IPS-15b (cell line): ENCODE data around the gene C11orf97.
A peak's percentile ranks its signal among the peaks of the same experiment; 100 is the strongest.

Source experiments
- H3K27me3 ChIP-seq: one replicate; pipeline ENCODE4 v1.6.1; 2013; ENCODE audit warnings: low read length; ENCODE audit not compliant: control insufficient read depth, insufficient read depth
- H3K36me3 ChIP-seq: one replicate; pipeline ENCODE4 v1.6.1; 2013; ENCODE audit warnings: low read length; ENCODE audit not compliant: control insufficient read depth, insufficient read depth
- H3K4me1 ChIP-seq: one replicate; pipeline ENCODE4 v1.6.1; 2013; ENCODE audit warnings: mild to moderate bottlenecking, low read length; ENCODE audit not compliant: control insufficient read depth, insufficient read depth
- H3K4me3 ChIP-seq: one replicate; pipeline ENCODE4 v1.5.1; 2013; ENCODE audit warnings: low read depth, low read length
- H3K9ac ChIP-seq: one replicate; pipeline ENCODE4 v1.6.1; 2013; ENCODE audit warnings: low read depth, mild to moderate bottlenecking, low read length
- H3K9me3 ChIP-seq: one replicate; pipeline ENCODE4 v1.6.1; 2013; ENCODE audit warnings: mild to moderate bottlenecking, low read length; ENCODE audit not compliant: control insufficient read depth, insufficient read depth

C11orf97 gene

GRCh38 chr11:94511932-94512781, at the start of gene C11orf97:
TSS of gene C11orf97 (plus strand) at chr11:94512461. CDS start at chr11:94512529, 68 bp downstream.
- no peaks in the 10 kb centered on the region for H3K36me3 ChIP-seq
- no peaks in the 10 kb centered on the region for H3K9me3 ChIP-seq
- peak within 1 kb of the TSS; percentile 55 for H3K4me3 ChIP-seq
- H3K27me3 ChIP-seq: peaks cover 31% of the 10 kb centered on the region
- no peaks in the 10 kb centered on the region for H3K4me1 ChIP-seq
- H3K9ac ChIP-seq: no peak within 1 kb of the TSS

DNA sequence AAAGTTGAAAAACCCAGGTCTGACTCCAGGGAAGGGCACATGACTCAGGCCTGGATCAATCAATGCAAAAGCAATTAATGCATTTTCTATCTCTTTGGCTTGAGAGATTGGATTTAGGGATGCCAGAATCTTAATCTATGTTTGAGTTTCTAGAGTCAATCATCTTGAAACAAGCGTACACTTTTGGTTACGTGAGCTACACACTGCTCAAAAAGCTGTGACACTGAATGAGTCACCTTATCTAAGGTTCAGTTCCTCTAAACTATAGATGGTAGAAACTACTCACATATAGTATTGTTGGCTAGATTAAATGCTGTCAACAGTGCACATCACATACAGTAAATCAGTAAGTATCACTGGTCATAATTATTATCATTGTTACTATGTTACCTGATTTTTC, 42.8 kb upstream of the C11orf97 start:
- Histone ChIP-seq H3K36me3 (no peaks in the 10 kb centered on the region), H3K9ac (no peak overlapping the region), H3K4me3 (no peak overlapping the region), H3K27me3 (no peaks in the 10 kb centered on the region), H3K4me1 (peaks cover 7% of the 10 kb centered on the region), H3K9me3 (no peaks in the 10 kb centered on the region)

DNA sequence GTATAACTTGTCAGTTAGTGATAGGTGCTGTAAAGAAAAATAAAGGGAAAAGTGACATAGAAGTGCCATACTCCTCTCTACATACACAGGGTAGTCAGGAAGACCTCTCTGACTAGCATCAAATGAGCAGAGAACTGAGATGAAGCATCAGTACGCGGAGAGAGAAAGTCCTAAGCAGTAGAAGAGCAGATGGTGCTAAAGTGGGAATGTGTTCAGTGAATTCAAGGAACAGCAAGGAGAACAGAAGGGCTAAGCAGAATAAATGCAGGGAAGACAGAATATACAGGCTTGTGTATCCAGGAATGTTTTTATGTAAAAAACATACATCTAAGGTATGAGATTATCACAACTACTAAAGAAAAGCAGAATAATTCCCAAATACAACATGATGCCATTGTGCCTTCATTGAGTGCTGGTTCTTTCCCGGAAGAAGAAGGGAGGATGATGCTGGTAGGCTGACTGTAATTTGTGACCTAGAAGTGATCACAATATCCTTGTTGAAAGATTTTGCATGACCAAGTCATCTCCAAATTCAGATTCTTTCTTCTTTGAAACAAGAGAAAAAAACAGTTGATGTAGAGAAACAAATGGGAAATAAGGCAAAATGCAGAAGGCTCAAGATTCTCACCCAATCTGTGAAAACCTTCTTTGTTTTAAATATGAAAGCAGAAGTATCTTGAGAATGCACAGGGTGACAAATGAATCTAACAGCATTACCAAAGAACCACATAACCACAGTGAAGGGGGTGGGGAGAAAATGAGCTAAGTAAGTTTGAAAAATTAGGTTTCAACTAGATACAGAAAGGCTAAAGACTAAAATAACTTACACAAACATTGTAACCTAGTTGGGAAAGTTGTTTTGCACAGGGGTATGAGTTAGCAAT, 39.1 kb upstream of the C11orf97 start:
- Histone ChIP-seq H3K4me3 (no peak overlapping the region), H3K4me1 (peaks cover 7% of the 10 kb centered on the region), H3K9me3 (no peaks in the 10 kb centered on the region), H3K27me3 (no peaks in the 10 kb centered on the region), H3K9ac (no peak overlapping the region), H3K36me3 (peaks cover 4% of the 10 kb centered on the region)

DNA sequence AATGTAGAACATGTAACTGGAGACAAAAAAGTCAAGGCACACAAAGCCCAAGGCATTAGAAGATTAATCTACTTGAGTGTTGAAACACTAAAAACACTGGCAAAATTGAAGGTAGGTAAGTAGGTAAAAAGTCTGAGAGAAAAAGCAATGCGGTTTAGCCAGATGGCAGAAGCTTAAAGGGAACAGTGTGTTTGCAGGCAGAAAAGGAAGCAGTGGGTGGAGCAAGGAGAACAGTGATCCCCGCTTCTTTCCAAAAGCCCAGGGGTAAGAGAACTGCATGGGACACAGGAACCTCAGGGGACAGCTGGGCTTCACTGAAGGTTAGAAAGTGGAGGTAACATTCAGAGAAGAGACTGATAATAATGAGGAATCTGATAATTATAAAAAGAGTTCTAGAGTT, 34.6 kb upstream of the C11orf97 start:
- Histone ChIP-seq H3K36me3 (peaks cover 4% of the 10 kb centered on the region), H3K9me3 (no peaks in the 10 kb centered on the region), H3K27me3 (no peaks in the 10 kb centered on the region), H3K9ac (no peak overlapping the region), H3K4me3 (no peak overlapping the region), H3K4me1 (peaks cover 7% of the 10 kb centered on the region)

- H3K9ac ChIP-seq: no peak overlapping the region
- H3K36me3 ChIP-seq: peaks cover 10% of the 10 kb centered on the region
- H3K4me3 ChIP-seq: no peak overlapping the region
- no peaks in the 10 kb centered on the region for H3K27me3 ChIP-seq
- H3K9me3 ChIP-seq: no peaks in the 10 kb centered on the region
- H3K4me1 ChIP-seq: no peaks in the 10 kb centered on the region
These were observed 30.9 kb upstream of the C11orf97 start for GRCh38 chr11:94481342-94481741.

GRCh38 chr11:94486068-94486467, 26.2 kb upstream of the C11orf97 start:
- Histone ChIP-seq H3K9me3 (no peaks in the 10 kb centered on the region), H3K27me3 (no peaks in the 10 kb centered on the region), H3K36me3 (peaks cover 7% of the 10 kb centered on the region), H3K4me1 (no peaks in the 10 kb centered on the region), H3K4me3 (no peak overlapping the region), H3K9ac (no peak overlapping the region)

GRCh38 chr11:94493281-94494125, 18.8 kb upstream of the C11orf97 start, which contains the start of the genes ANKRD49 and MRE11:
TSS of gene ANKRD49 (plus strand) at chr11:94493984. CDS start at chr11:94496694, 2,710 bp downstream.
TSS of gene MRE11 (minus strand) at chr11:94493844. CDS start at chr11:94492801, 1,043 bp downstream.
- Histone ChIP-seq H3K9me3 (no peaks in the 10 kb centered on the region), H3K27me3 (no peaks in the 10 kb centered on the region), H3K4me1 (no peaks in the 10 kb centered on the region), H3K36me3 (no peaks in the 10 kb centered on the region), H3K4me3 (peak within 1 kb of the TSS; percentile 97), H3K9ac (peak within 1 kb of the TSS; percentile 93)

GRCh38 chr11:94494126-94494680, 18.1 kb upstream of the C11orf97 start:
- H3K36me3 ChIP-seq: no peaks in the 10 kb centered on the region
- no peaks in the 10 kb centered on the region for H3K27me3 ChIP-seq
- no peaks in the 10 kb centered on the region for H3K4me1 ChIP-seq
- peak overlapping the region; percentile 97 for H3K4me3 ChIP-seq
- H3K9ac ChIP-seq: peak overlapping the region; percentile 13
- H3K9me3 ChIP-seq: no peaks in the 10 kb centered on the region

- no peaks in the 10 kb centered on the region for H3K9me3 ChIP-seq
- H3K4me1 ChIP-seq: no peaks in the 10 kb centered on the region
- no peaks in the 10 kb centered on the region for H3K36me3 ChIP-seq
- no peaks in the 10 kb centered on the region for H3K27me3 ChIP-seq
- H3K9ac ChIP-seq: no peak overlapping the region
- H3K4me3 ChIP-seq: no peak overlapping the region
These were observed 12.1 kb upstream of the C11orf97 start for GRCh38 chr11:94500181-94500580.

DNA sequence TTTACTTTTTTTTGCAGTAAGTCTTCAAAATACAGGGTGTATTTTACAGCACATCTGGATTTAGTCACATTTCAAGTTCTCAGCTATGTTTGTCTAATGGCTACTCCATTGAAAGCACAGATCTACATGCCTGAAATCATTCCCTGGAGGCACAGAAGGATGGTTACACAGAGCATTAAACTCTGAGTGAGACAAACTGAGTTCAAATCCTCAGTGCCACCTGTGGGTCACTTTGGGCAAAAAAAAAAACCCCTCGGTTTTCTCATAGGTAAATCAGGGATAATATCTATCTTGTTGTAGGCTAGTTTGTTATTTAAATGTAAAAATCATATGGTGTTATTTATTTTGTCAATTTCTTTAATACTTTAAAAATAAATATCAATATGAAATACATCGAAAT, 10.7 kb upstream of the C11orf97 start:
- H3K9ac ChIP-seq: no peak overlapping the region
- H3K36me3 ChIP-seq: no peaks in the 10 kb centered on the region
- H3K9me3 ChIP-seq: no peaks in the 10 kb centered on the region
- no peaks in the 10 kb centered on the region for H3K4me1 ChIP-seq
- no peak overlapping the region for H3K4me3 ChIP-seq
- H3K27me3 ChIP-seq: no peaks in the 10 kb centered on the region
